H1 (cell line): Measurements from ENCODE around the gene CNTROB. TPM values are rescaled to one million over a fixed set of nuclear protein-coding genes. Genes with fewer than 3 reads are reported as not detected.
A peak's percentile ranks its signal among the peaks of the same experiment; 100 is the strongest.

Experiments used
- CTCF ChIA-PET: fragments of 300-600 bp; sonication (Branson Sonifier 250); formaldehyde crosslinking; loops from one replicate; lab custom pipeline; 2021; ENCODE audit not compliant: partially characterized antibody; lab: Charles Lee
- POLR2A ChIA-PET: fragments of 300-600 bp; sonication (Branson Sonifier 250); formaldehyde crosslinking; loops from one replicate; lab custom pipeline; 2021; ENCODE audit warnings: inconsistent platforms; ENCODE audit not compliant: partially characterized antibody; lab: Charles Lee
- DNase-seq, 2 experiments: peaks; one replicate each; pipeline versions ENCODE4 v3.0.0 to v3.0.0-alpha.2; 2010 to 2022; ENCODE audit warnings: low spot score in 2 of 2, low read depth in 1 of 2, mixed read lengths in 1 of 2
- FAIRE-seq: peaks from 2 replicates; lab custom pipeline; 2011; peaks lifted over from hg19 to GRCh38; lab: Jason Lieb, UNC
- H2AFZ ChIP-seq: 2 replicates; pipeline ENCODE4 v1.8.1; 2012; ENCODE audit warnings: low read length, inconsistent platforms
- H2AK5ac ChIP-seq: 2 replicates; pipeline ENCODE4 v1.6.1; 2013; ENCODE audit warnings: low read depth, low read length
- H2BK120ac ChIP-seq: replicated peaks from 2 replicates; pipeline ENCODE3; 2013; ENCODE audit warnings: low read depth, low read length, inconsistent platforms
- H2BK12ac ChIP-seq: 2 replicates; pipeline ENCODE4 v1.6.1; 2013; ENCODE audit warnings: low read depth, low read length
- H2BK15ac ChIP-seq: 2 replicates; pipeline ENCODE4 v1.6.1; 2013; ENCODE audit warnings: low read length
- H2BK20ac ChIP-seq: 2 replicates; pipeline ENCODE4 v1.6.1; 2013; ENCODE audit warnings: low read length
- H2BK5ac ChIP-seq: 2 replicates; pipeline ENCODE4 v1.6.1; 2013; ENCODE audit warnings: low read depth, low read length
- H3K14ac ChIP-seq: 2 replicates; pipeline ENCODE4 v1.6.1; 2013; ENCODE audit warnings: inconsistent platforms; ENCODE audit not compliant: insufficient read length
- H3K18ac ChIP-seq: 2 replicates; pipeline ENCODE4 v1.6.1; 2013; ENCODE audit warnings: low read length; ENCODE audit errors: extremely low read depth
- H3K23ac ChIP-seq: 2 replicates; pipeline ENCODE4 v1.6.1; 2013; ENCODE audit warnings: inconsistent platforms; ENCODE audit not compliant: insufficient read length
- H3K23me2 ChIP-seq: 2 replicates; pipeline ENCODE4 v1.6.1; 2013; ENCODE audit warnings: low read depth, low read length
- H3K27ac ChIP-seq: 2 replicates; pipeline ENCODE4 v1.6.1; 2011; ENCODE audit warnings: low read depth, low read length, inconsistent platforms
- H3K27me3 ChIP-seq, 4 experiments: replicated peaks in 1 of 4; 1 replicate in 1 of 4; 2 replicates in 3 of 4; pipeline versions ENCODE4 v1.6.1 to v1.8.1; 2011 to 2013; ENCODE audit warnings: low read length in 3 of 4, mild to moderate bottlenecking in 3 of 4, inconsistent platforms in 2 of 4, mixed read lengths in 2 of 4, moderate library complexity in 1 of 4; ENCODE audit not compliant: control insufficient read depth in 3 of 4, insufficient read depth in 3 of 4; ENCODE audit errors: extremely low read depth in 1 of 4
- H3K36me3 ChIP-seq, 4 experiments: 2 replicates each; pipeline versions ENCODE4 v1.6.1 to v1.8.1; 2011 to 2013; ENCODE audit warnings: mild to moderate bottlenecking in 4 of 4, low read length in 3 of 4, moderate library complexity in 2 of 4, control low read depth in 1 of 4, inconsistent platforms in 1 of 4; ENCODE audit not compliant: insufficient read depth in 4 of 4, control insufficient read depth in 2 of 4
- H3K4ac ChIP-seq: replicated peaks from 2 replicates; pipeline ENCODE3; 2013; ENCODE audit warnings: low read length, low read depth, mixed read lengths, inconsistent platforms; ENCODE audit not compliant: insufficient read length
- H3K4me1 ChIP-seq, 4 experiments: replicated peaks in 1 of 4; 1 replicate in 1 of 4; 2 replicates in 3 of 4; pipeline versions ENCODE4 v1.6.1 to v1.8.1; 2011 to 2013; ENCODE audit warnings: low read length in 3 of 4, inconsistent platforms in 2 of 4, mixed read lengths in 1 of 4; ENCODE audit not compliant: insufficient read depth in 4 of 4, control insufficient read depth in 3 of 4
- H3K4me2 ChIP-seq, 2 experiments: 2 replicates each; pipeline versions ENCODE4 v1.6.1 to v1.8.1; 2011 to 2013; ENCODE audit warnings: low read depth in 2 of 2, low read length in 2 of 2, control low read depth in 1 of 2, inconsistent platforms in 1 of 2, mild to moderate bottlenecking in 1 of 2; ENCODE audit not compliant: insufficient read depth in 1 of 2
- H3K4me3 ChIP-seq, 4 experiments: fragments of 200-600, 300-600 bp in 1 of 4; sonication (generic), shearing (Covaris generic), sonication (Bioruptor Twin) in 1 of 4; 2 replicates each; pipeline versions ENCODE4 v1.5.1 to v1.8.1; 2011 to 2016; ENCODE audit warnings: low read length in 4 of 4, low read depth in 3 of 4, control low read depth in 2 of 4, inconsistent platforms in 2 of 4, mild to moderate bottlenecking in 2 of 4, mixed read lengths in 1 of 4, moderate library complexity in 1 of 4; ENCODE audit not compliant: insufficient read depth in 2 of 4; ENCODE audit errors: extremely low read depth in 1 of 4
- H3K56ac ChIP-seq: replicated peaks from 2 replicates; pipeline ENCODE3; 2013; ENCODE audit warnings: low read depth, mild to moderate bottlenecking, mixed read lengths, low read length, inconsistent platforms; ENCODE audit not compliant: insufficient read length
- H3K79me1 ChIP-seq: 2 replicates; pipeline ENCODE4 v1.6.1; 2013; ENCODE audit warnings: low read depth, low read length, control low read depth
- H3K79me2 ChIP-seq, 2 experiments: 2 replicates each; pipeline versions ENCODE4 v1.6.1 to v1.8.1; 2012 to 2013; ENCODE audit warnings: low read length in 2 of 2, mild to moderate bottlenecking in 2 of 2, inconsistent platforms in 1 of 2; ENCODE audit not compliant: insufficient read depth in 2 of 2, control insufficient read depth in 1 of 2
- H3K9ac ChIP-seq, 4 experiments: replicated peaks in 1 of 4; 1 replicate in 1 of 4; 2 replicates in 3 of 4; pipeline versions ENCODE4 v1.6.1 to v1.8.1; 2011 to 2013; ENCODE audit warnings: low read depth in 3 of 4, low read length in 3 of 4, control low read depth in 2 of 4, mild to moderate bottlenecking in 2 of 4, moderate library complexity in 2 of 4, inconsistent platforms in 1 of 4; ENCODE audit errors: extremely low read depth in 1 of 4
- H3K9me3 ChIP-seq, 2 experiments: 2 replicates each; pipeline versions ENCODE4 v1.6.1 to v1.8.1; 2012 to 2013; ENCODE audit warnings: mild to moderate bottlenecking in 2 of 2, moderate library complexity in 2 of 2, control low read depth in 1 of 2, inconsistent platforms in 1 of 2, low read depth in 1 of 2, low read length in 1 of 2, mixed read lengths in 1 of 2; ENCODE audit not compliant: insufficient read depth in 2 of 2
- H4K20me1 ChIP-seq, 2 experiments: replicated peaks in 1 of 2; 2 replicates each; pipeline versions ENCODE3 to v1.8.1; 2011 to 2013; ENCODE audit warnings: inconsistent platforms in 2 of 2, low read length in 2 of 2, mild to moderate bottlenecking in 1 of 2; ENCODE audit not compliant: insufficient read depth in 2 of 2, control insufficient read depth in 1 of 2
- H4K5ac ChIP-seq: 2 replicates; pipeline ENCODE4 v1.6.1; 2013; ENCODE audit warnings: low read length, low read depth, mixed read lengths, inconsistent platforms; ENCODE audit not compliant: insufficient read length
- H4K8ac ChIP-seq: 2 replicates; pipeline ENCODE4 v1.8.0; 2013; ENCODE audit warnings: mild to moderate bottlenecking, moderate library complexity, low read length, inconsistent platforms; ENCODE audit not compliant: insufficient read depth; ENCODE audit errors: extremely low read depth
- H4K91ac ChIP-seq: replicated peaks from 2 replicates; pipeline ENCODE3; 2013; ENCODE audit warnings: low read length, mixed read lengths, inconsistent platforms; ENCODE audit not compliant: insufficient read length
- ATF2 ChIP-seq: IDR thresholded peaks from 2 replicates; pipeline ENCODE4 v1.6.1; 2012; ENCODE audit warnings: low read length, inconsistent platforms
- CHD1 ChIP-seq: IDR thresholded peaks from 2 replicates; pipeline ENCODE4 v1.6.1; 2012; ENCODE audit warnings: low read depth, low read length, improper control_type of control experiment
- CHD2 ChIP-seq: IDR thresholded peaks from 2 replicates; pipeline ENCODE4 v1.6.1; 2012; ENCODE audit warnings: low read length, improper control_type of control experiment
- HDAC2 ChIP-seq, 2 experiments: fragments of 300-600 bp in 1 of 2; sonication (generic) in 1 of 2; IDR thresholded peaks; 2 replicates each; pipeline ENCODE4 v1.6.1; 2011 to 2012; ENCODE audit warnings: low read depth in 2 of 2, low read length in 2 of 2, mild to moderate bottlenecking in 2 of 2, moderate library complexity in 2 of 2, borderline replicate concordance in 1 of 2, inconsistent platforms in 1 of 2
- JUND ChIP-seq: IDR thresholded peaks from 2 replicates; pipeline ENCODE4 v1.6.1; 2011; ENCODE audit warnings: mild to moderate bottlenecking, improper control_type of control experiment, low read length
- RFX5 ChIP-seq: IDR thresholded peaks from 2 replicates; pipeline ENCODE4 v1.6.1; 2011; ENCODE audit warnings: low read depth, low read length, improper control_type of control experiment, borderline replicate concordance
- TCF12 ChIP-seq: IDR thresholded peaks from 2 replicates; pipeline ENCODE4 v1.6.1; 2011; ENCODE audit warnings: low read depth, mild to moderate bottlenecking, low read length
- USF2 ChIP-seq: IDR thresholded peaks from 2 replicates; pipeline ENCODE4 v1.6.1; 2011; ENCODE audit warnings: low read length, improper control_type of control experiment
- YY1 ChIP-seq: IDR thresholded peaks from 2 replicates; pipeline ENCODE4 v1.6.1; 2011; ENCODE audit warnings: low read depth, mild to moderate bottlenecking, low read length
- WGBS, 2 experiments: shearing (Covaris generic) in 1 of 2; methylation state at CpG; one replicate each; pipeline versions ENCODE4 v1.1.6 to v1.1.7; 2013 to 2015; ENCODE audit warnings: low lambda C conversion rate in 2 of 2, mixed read lengths in 2 of 2, inconsistent platforms in 1 of 2, low coverage in 1 of 2, missing lambda C conversion rate in 1 of 2; ENCODE audit not compliant: insufficient replicate concordance in 2 of 2, insufficient coverage in 1 of 2, insufficient read length in 1 of 2; ENCODE audit errors: extremely low coverage in 1 of 2, missing lambda C conversion rate in 1 of 2; 5-methylcytosine and 5-hydroxymethylcytosine counted together
- polyA plus RNA-seq, 7 experiments: library from polyadenylated mRNA; depleted of rRNA in 3 of 7; stranded (reverse) in 5 of 7; unstranded in 2 of 7; fragments of >200 nt in 5 of 7; fragments of 200-250 nt in 2 of 7; gene quantifications; 1 replicate in 5 of 7; 2 replicates in 1 of 7; 4 replicates in 1 of 7; pipeline versions ENCODE4 v1.2.1 to v1.2.3, GENCODE V29; 2011 to 2013; ENCODE audit warnings: missing spikeins in 2 of 7, mixed read lengths in 2 of 7
- total RNA-seq: library from RNA; stranded (reverse); fragmentation: NEBNext Ultra II Directional; extraction: Animal tissue kit (Norgen Biotek cat#: 25700); gene quantifications from 2 replicates; pipeline ENCODE4 v1.2.1, GENCODE V29; 2021

The CNTROB gene
- total and polyA plus RNA-seq, 2 of the 8 experiments (the other 6 are each of a cell fraction or from before 2014, with no cell fraction given): 20.5 to 31.9 TPM

- Histone ChIP-seq H2BK120ac (no peak overlapping the region), H3K27ac (no peak overlapping the region), H3K4me2 (peak overlapping the region in 1 of 2 experiments; percentile 85; a peak in 2 of 4 replicates), H4K20me1 (peaks cover 0 to 2% of the 10 kb centered on the region in 2 experiments), H4K8ac (no peak overlapping the region), H3K36me3 (no peaks in the 10 kb centered on the region), H2BK20ac (no peak overlapping the region), H2AK5ac (no peak overlapping the region), H2BK12ac (0 out of 2 replicates have a peak overlapping the region, but pooled peaks have one; percentile 43), H3K14ac (no peak overlapping the region), H3K23me2 (peaks cover 7% of the 10 kb centered on the region), H3K27me3 (peaks cover 10 to 34% (median 31%) of the 10 kb centered on the region in 4 experiments), H2BK15ac (0 out of 2 replicates have a peak overlapping the region, but pooled peaks have one; percentile 65), H3K4ac (no peak overlapping the region), H2AFZ (no peak overlapping the region), H3K79me1 (no peaks in the 10 kb centered on the region), H3K56ac (no peak overlapping the region), H4K5ac (no peak overlapping the region)
- POLR2A ChIA-PET: interaction anchor here (1.6 kb wide), 1 partner anchor 10 kb away, joined by 4 read pairs; no protein-coding TSS in a partner anchor
- no peak for DNase-seq
- WGBS, 2 experiments: 75% methylated on average over 2 of the region's 2 CpGs; no CpG with 5 or more reads in 1 of the 2 experiments
- TF ChIP-seq RFX5: no peak
- TF ChIP-seq JUND: no peak
- no peak for TF ChIP-seq CHD1
- TF ChIP-seq YY1: no peak
- TF ChIP-seq CHD2: no peak
- TF ChIP-seq HDAC2 (IDR thresholded peaks at IDR 0.05; ENCODE audit: borderline replicate concordance in 1 of 2, low read depth in 2 of 2, low read length in 2 of 2): no peak
- no peak for TF ChIP-seq TCF12
- no peak for TF ChIP-seq ATF2
- TF ChIP-seq USF2: no peak
- TF ChIP-seq, all 59 proteins: peak for 0
- Histone ChIP-seq H3K23ac (no peak overlapping the region), H3K9ac (no peak overlapping the region), H3K79me2 (no peaks in the 10 kb centered on the region), H4K91ac (no peak overlapping the region), H3K4me1 (peaks cover 0 to 6% (median 6%) of the 10 kb centered on the region in 4 experiments; a peak in 5 of 7 replicates), H3K9me3 (no peaks in the 10 kb centered on the region), H3K18ac (no peak overlapping the region), H3K4me3 (peak overlapping the region in 1 of 4 experiments; percentile 53; a peak in 2 of 8 replicates), H2BK5ac (no peak overlapping the region)
- CTCF ChIA-PET: interaction anchor here (0.9 to 6.9 kb wide), 10 partner anchors 9 to 176 kb away, joined by 3 to 64 read pairs (median 4); partner anchors contain the start of genes CNTROB, KCNAB3 and KDM6B
- no peak for FAIRE-seq
Measured at GRCh38 chr17:7916808-7917207, 15.2 kb upstream of the CNTROB start.
